GM12878 (cell line): Measurements from ENCODE around the gene GOLGA7B. TPM values are rescaled to one million over a fixed set of nuclear protein-coding genes. Genes with fewer than 3 reads are reported as not detected.

ENCODE experiments used
- ATAC-seq: fragments of 200-7000 bp; cut with Tn5 transposase; 3 replicates; pipeline ENCODE4 v1.9.1; 2020; ENCODE audit warnings: mild to moderate bottlenecking, moderate library complexity
- BruUV-seq: library from RNA; stranded (reverse); fragments of 400-500 nt; replicated peaks from 2 replicates; lab custom pipeline; 2021; lab: Mats Ljungman, UMichigan
- CTCF ChIA-PET: fragments of 300-600 bp; sonication (Branson Sonifier 250); formaldehyde crosslinking; extraction: SDS; loops from one replicate; lab custom pipeline; 2021; ENCODE audit warnings: inconsistent platforms; lab: Yijun Ruan, JAX
- POLR2A ChIA-PET: fragments of 350-600 bp; formaldehyde crosslinking; extraction: SDS; loops from one replicate; lab custom pipeline; 2021; ENCODE audit warnings: inconsistent platforms; lab: Charles Lee
- RAD21 ChIA-PET: fragments of 300-600 bp; sonication (Branson Sonifier 250); formaldehyde crosslinking; loops from one replicate; lab custom pipeline; 2023; ENCODE audit warnings: antibody characterized with exemption; ENCODE audit not compliant: unreplicated experiment; lab: Charles Lee
- SMC1A ChIA-PET: fragments of 300-600 bp; sonication (Branson Sonifier 250); formaldehyde crosslinking; loops from one replicate; lab custom pipeline; 2023; ENCODE audit not compliant: unreplicated experiment, uncharacterized antibody; lab: Charles Lee
- DNase-seq: peaks from one replicate; pipeline ENCODE4 v3.0.0-alpha.2; 2011; ENCODE audit warnings: low read depth, low spot score
- FAIRE-seq: peaks from 3 replicates; lab custom pipeline; 2011; peaks lifted over from hg19 to GRCh38; lab: Jason Lieb, UNC
- H2AFZ ChIP-seq: 2 replicates; pipeline ENCODE4 v1.6.0; 2011; ENCODE audit warnings: low read depth, low read length, control low read depth; ENCODE audit not compliant: control insufficient read depth
- H3K27ac ChIP-seq: 2 replicates; pipeline ENCODE4 v1.5.1; 2011; ENCODE audit warnings: control low read depth; ENCODE audit not compliant: control insufficient read depth, insufficient read depth
- H3K27me3 ChIP-seq, 2 experiments: replicated peaks in 1 of 2; 2 replicates each; pipeline versions ENCODE4 v1.6.0 to v1.6.1; 2011; ENCODE audit warnings: low read length in 1 of 2; ENCODE audit not compliant: control insufficient read depth in 2 of 2, insufficient read depth in 2 of 2
- H3K36me3 ChIP-seq, 2 experiments: 2 replicates each; pipeline ENCODE4 v1.5.1; 2011; ENCODE audit warnings: low read length in 1 of 2; ENCODE audit not compliant: control insufficient read depth in 2 of 2, insufficient read depth in 2 of 2
- H3K4me1 ChIP-seq: 2 replicates; pipeline ENCODE4 v1.6.1; 2011; ENCODE audit warnings: mild to moderate bottlenecking, low read length, moderate library complexity, mixed read lengths; ENCODE audit not compliant: control insufficient read depth, insufficient read depth
- H3K4me2 ChIP-seq: 2 replicates; pipeline ENCODE4 v1.6.0; 2011; ENCODE audit warnings: control low read depth; ENCODE audit not compliant: control insufficient read depth, insufficient read depth
- H3K4me3 ChIP-seq: fragments of 200-600 bp; sonication (generic); 2 replicates; pipeline ENCODE4 v1.5.1; 2016
- H3K79me2 ChIP-seq: 2 replicates; pipeline ENCODE4 v1.6.0; 2011; ENCODE audit warnings: low read length; ENCODE audit not compliant: control insufficient read depth, insufficient read depth
- H3K9ac ChIP-seq: 2 replicates; pipeline ENCODE4 v1.8.0; 2011; ENCODE audit warnings: low read length, control low read depth, mixed read lengths; ENCODE audit not compliant: control insufficient read depth, insufficient read depth
- H3K9me3 ChIP-seq: replicated peaks from 3 replicates; pipeline ENCODE4 v1.5.1; 2011; ENCODE audit warnings: mild to moderate bottlenecking, low read length; ENCODE audit not compliant: control insufficient read depth, insufficient read depth
- H4K20me1 ChIP-seq: 2 replicates; pipeline ENCODE4 v1.6.0; 2011; ENCODE audit not compliant: control insufficient read depth, insufficient read depth
- HCFC1 ChIP-seq: fragments of 150-350 bp; IDR thresholded peaks from 2 replicates; pipeline ENCODE4 v1.6.1; 2014; ENCODE audit warnings: low read length
- ZNF384 ChIP-seq: IDR thresholded peaks from 2 replicates; pipeline ENCODE4 v1.6.1; 2012; ENCODE audit warnings: low read depth, mild to moderate bottlenecking, low read length, improper control_type of control experiment, borderline replicate concordance
- WGBS: methylation state at CpG from one replicate; pipeline ENCODE4 v1.1.6; 2016; ENCODE audit warnings: low lambda C conversion rate; ENCODE audit not compliant: insufficient replicate concordance, insufficient coverage; ENCODE audit errors: missing lambda C conversion rate; 5-methylcytosine and 5-hydroxymethylcytosine counted together
- in situ Hi-C: fragments of 300-500 bp; cut with MboI; formaldehyde crosslinking; loops from 9 replicates; pipeline ENCODE4 v1.14.3; 2018; ENCODE audit warnings: mixed read lengths
- intact Hi-C: fragments of 100-400 bp; cut with micrococcal nuclease; formaldehyde crosslinking; loops from one replicate; pipeline ENCODE4 v1.14.2; 2022; ENCODE audit not compliant: unreplicated experiment
- polyA plus RNA-seq, 11 experiments: library from polyadenylated mRNA; depleted of rRNA in 4 of 11; unstranded in 6 of 11; stranded (reverse) in 5 of 11; fragments of >200 nt; fragmentation: Nextera tagmentation in 4 of 11; fragmentation: Illumina TruSeq in 1 of 11; extraction: Ambion mirVana in 4 of 11; extraction: Trizol in 1 of 11; gene quantifications; 1 replicate in 1 of 11; 2 replicates in 10 of 11; pipeline versions ENCODE4 v1.2.1 to v1.2.3, GENCODE V29; 2011 to 2016; ENCODE audit warnings: inconsistent platforms in 2 of 11, missing spikeins in 2 of 11, low read depth in 1 of 11
- total RNA-seq, 4 experiments: library from RNA; depleted of rRNA in 3 of 4; stranded (reverse); fragments of >200 nt in 3 of 4; fragmentation: Illumina TruSeq in 1 of 4; extraction: Trizol in 1 of 4; gene quantifications; 2 replicates each; pipeline versions ENCODE4 v1.2.1 to v1.2.3, GENCODE V29; 2013 to 2021
- TF ChIP-seq, protein P1 (sequence below): IDR thresholded peaks from 2 replicates; pipeline ENCODE4 v1.6.1; 2011; ENCODE audit warnings: low read depth, low read length, improper control_type of control experiment, borderline replicate concordance
- TF ChIP-seq, protein P2 (sequence below): fragments of 450-650 bp; formaldehyde crosslinking; IDR thresholded peaks from 2 replicates; pipeline ENCODE4 v1.4.0; 2020; ENCODE audit warnings: mild to moderate bottlenecking, moderate library complexity

The GOLGA7B gene
- total and polyA plus RNA-seq, 10 of the 15 experiments (the other 5 are each of a cell fraction or from before 2014, with no cell fraction given) = 0.01 to 0.02 (median 0.01) TPM; not detected in 7

DNA sequence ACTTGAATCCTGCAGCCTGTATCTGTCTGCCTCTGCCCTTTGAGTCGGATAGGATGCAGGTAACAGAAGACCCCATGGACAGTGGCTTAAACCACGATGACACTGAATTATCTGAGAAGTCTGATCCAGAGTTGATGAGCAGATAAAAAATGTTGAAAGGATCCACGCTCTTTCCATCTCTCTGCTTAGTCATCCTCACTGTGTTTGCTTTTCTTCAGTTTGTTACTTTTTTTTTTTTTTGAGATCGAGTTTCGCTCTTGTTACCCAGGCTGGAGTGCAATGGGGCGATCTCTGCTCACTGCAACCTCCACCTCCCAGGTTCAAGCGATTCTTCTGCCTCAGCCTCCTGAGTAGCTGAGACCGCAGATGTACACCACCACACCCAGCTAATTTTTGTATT, 36.9 kb upstream of the GOLGA7B start:
- Histone ChIP-seq H3K4me1 (no peaks in the 10 kb centered on the region), H3K36me3 (no peaks in the 10 kb centered on the region), H3K27ac (no peak overlapping the region), H3K9ac (no peak overlapping the region), H3K9me3 (no peaks in the 10 kb centered on the region), H4K20me1 (no peaks in the 10 kb centered on the region), H2AFZ (no peak overlapping the region), H3K4me2 (no peak overlapping the region), H3K4me3 (no peak overlapping the region), H3K79me2 (no peaks in the 10 kb centered on the region), H3K27me3 (peaks cover 2 to 5% of the 10 kb centered on the region in 2 experiments)
- WGBS = 18% methylated on average over 6 of the region's 8 CpGs
- ChIA-PET CTCF (no interaction called here), POLR2A (no interaction called here), RAD21 (no interaction called here), SMC1A (no interaction called here)
- intact Hi-C loops = no loop called here
- no peak for DNase-seq
- no peak for TF ChIP-seq HCFC1
- TF ChIP-seq, protein P1, sequence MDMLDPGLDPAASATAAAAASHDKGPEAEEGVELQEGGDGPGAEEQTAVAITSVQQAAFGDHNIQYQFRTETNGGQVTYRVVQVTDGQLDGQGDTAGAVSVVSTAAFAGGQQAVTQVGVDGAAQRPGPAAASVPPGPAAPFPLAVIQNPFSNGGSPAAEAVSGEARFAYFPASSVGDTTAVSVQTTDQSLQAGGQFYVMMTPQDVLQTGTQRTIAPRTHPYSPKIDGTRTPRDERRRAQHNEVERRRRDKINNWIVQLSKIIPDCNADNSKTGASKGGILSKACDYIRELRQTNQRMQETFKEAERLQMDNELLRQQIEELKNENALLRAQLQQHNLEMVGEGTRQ = no peak
- no peak for TF ChIP-seq ZNF384
- TF ChIP-seq, protein P2, sequence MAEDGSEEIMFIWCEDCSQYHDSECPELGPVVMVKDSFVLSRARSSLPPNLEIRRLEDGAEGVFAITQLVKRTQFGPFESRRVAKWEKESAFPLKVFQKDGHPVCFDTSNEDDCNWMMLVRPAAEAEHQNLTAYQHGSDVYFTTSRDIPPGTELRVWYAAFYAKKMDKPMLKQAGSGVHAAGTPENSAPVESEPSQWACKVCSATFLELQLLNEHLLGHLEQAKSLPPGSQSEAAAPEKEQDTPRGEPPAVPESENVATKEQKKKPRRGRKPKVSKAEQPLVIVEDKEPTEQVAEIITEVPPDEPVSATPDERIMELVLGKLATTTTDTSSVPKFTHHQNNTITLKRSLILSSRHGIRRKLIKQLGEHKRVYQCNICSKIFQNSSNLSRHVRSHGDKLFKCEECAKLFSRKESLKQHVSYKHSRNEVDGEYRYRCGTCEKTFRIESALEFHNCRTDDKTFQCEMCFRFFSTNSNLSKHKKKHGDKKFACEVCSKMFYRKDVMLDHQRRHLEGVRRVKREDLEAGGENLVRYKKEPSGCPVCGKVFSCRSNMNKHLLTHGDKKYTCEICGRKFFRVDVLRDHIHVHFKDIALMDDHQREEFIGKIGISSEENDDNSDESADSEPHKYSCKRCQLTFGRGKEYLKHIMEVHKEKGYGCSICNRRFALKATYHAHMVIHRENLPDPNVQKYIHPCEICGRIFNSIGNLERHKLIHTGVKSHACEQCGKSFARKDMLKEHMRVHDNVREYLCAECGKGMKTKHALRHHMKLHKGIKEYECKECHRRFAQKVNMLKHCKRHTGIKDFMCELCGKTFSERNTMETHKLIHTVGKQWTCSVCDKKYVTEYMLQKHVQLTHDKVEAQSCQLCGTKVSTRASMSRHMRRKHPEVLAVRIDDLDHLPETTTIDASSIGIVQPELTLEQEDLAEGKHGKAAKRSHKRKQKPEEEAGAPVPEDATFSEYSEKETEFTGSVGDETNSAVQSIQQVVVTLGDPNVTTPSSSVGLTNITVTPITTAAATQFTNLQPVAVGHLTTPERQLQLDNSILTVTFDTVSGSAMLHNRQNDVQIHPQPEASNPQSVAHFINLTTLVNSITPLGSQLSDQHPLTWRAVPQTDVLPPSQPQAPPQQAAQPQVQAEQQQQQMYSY = no peak
- BruUV-seq = no TSS peak
- ATAC-seq = no peak
- in situ Hi-C loops = no loop called here
- no peak for FAIRE-seq
